ENCODE data around the gene USP10. TPM values are rescaled to one million over a fixed set of nuclear protein-coding genes. Genes with fewer than 3 reads are reported as not detected.

Gene USP10
- total RNA-seq, 4 donors from 2014 or later: 23.6 to 56.8 (median 45.4) TPM

DNA sequence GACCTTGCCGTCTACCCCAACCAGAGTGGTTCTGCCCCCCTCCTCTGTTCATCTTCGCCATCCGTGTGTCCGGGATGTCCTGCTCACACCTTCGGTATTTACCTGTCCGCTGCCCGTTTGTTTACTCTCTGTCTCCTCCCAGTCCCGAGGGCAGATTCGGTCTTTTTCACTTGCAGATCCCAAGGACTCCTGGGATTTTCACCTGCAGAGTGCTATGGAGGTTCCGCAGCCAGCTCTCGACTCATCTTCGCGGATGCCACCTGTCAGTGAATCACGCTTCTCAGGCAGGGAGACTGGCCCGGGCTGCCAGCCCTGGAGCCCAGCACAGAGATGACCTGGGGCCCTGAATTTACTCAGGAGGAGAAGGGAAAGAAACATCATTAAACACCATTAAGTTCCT lies 128.1 kb downstream of the USP10 start:
- peaks cover 31 to 82% (median 53%) of the 10 kb centered on the region in 4 donors for H3K4me1 ChIP-seq
- intact Hi-C loops (cut with DNase I; ENCODE audit: low total_unique reads): no loop called here
- peak overlapping the region; percentile 83 to 97 (median 92) for H3K27ac ChIP-seq
- no peaks in the 10 kb centered on the region for H3K9me3 ChIP-seq
- TF ChIP-seq POLR2AphosphoS5 (IDR thresholded peaks at IDR 0.05): peak in 1 of 3 donors; percentile 19
- TF ChIP-seq EP300 (IDR thresholded peaks at IDR 0.05; ENCODE audit: low read depth): no peak
- TF ChIP-seq POLR2A (IDR thresholded peaks at IDR 0.05): no peak
- TF ChIP-seq, protein P1, sequence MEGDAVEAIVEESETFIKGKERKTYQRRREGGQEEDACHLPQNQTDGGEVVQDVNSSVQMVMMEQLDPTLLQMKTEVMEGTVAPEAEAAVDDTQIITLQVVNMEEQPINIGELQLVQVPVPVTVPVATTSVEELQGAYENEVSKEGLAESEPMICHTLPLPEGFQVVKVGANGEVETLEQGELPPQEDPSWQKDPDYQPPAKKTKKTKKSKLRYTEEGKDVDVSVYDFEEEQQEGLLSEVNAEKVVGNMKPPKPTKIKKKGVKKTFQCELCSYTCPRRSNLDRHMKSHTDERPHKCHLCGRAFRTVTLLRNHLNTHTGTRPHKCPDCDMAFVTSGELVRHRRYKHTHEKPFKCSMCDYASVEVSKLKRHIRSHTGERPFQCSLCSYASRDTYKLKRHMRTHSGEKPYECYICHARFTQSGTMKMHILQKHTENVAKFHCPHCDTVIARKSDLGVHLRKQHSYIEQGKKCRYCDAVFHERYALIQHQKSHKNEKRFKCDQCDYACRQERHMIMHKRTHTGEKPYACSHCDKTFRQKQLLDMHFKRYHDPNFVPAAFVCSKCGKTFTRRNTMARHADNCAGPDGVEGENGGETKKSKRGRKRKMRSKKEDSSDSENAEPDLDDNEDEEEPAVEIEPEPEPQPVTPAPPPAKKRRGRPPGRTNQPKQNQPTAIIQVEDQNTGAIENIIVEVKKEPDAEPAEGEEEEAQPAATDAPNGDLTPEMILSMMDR (IDR thresholded peaks at IDR 0.05): no peak
- H3K36me3 ChIP-seq: no peaks in the 10 kb centered on the region
- H3K27me3 ChIP-seq: no peaks in the 10 kb centered on the region
- DNase-seq: no peak
- WGBS, 2 donors (ENCODE audit: low coverage in 1 of 2): 48 to 81% methylated on average over 8 to 15 of the region's 15 CpGs
- in situ Hi-C loops (cut with MboI; ENCODE audit: low pct_ligation_motif_present in 1 of 4, low pct_unique_long_range_greater_than_20kb in 1 of 4, low sequenced_read_pairs in 3 of 4): no loop called here
- no peak overlapping the region for H3K4me3 ChIP-seq

DNA sequence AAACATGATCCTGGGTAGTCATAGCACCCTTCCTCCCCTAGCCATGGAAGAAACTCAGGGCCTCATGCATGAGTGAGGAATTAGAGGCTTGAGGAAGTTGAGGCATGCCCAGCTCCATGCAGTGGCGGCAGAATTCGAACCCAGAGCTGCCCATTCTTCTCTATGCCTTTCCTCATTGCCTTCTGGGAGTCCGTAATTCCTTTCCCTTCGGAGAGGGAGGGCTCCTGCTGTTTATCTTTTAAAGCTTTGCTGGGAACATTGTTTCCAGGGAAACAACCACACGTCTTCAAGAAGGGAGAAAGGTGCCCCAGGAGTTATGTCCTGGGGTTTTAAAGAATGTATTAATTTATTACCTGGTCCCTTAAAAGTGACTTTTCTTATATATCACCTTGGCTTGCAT lies 128.5 kb downstream of the USP10 start:
- Histone ChIP-seq H3K4me3 (no peak overlapping the region), H3K4me1 (peaks cover 36 to 82% (median 56%) of the 10 kb centered on the region in 4 donors), H3K27ac (peak overlapping the region; percentile 83 to 97 (median 92)), H3K27me3 (no peaks in the 10 kb centered on the region), H3K9me3 (no peaks in the 10 kb centered on the region), H3K36me3 (no peaks in the 10 kb centered on the region)
- intact Hi-C loops (cut with DNase I; ENCODE audit: low total_unique reads) (no loop called here), in situ Hi-C loops (cut with MboI; ENCODE audit: low pct_ligation_motif_present in 1 of 4, low pct_unique_long_range_greater_than_20kb in 1 of 4, low sequenced_read_pairs in 3 of 4) (no loop called here)
- DNase-seq: no peak
- TF ChIP-seq POLR2A (IDR thresholded peaks at IDR 0.05): no peak
- TF ChIP-seq POLR2AphosphoS5 (IDR thresholded peaks at IDR 0.05): peak; percentile 6 to 36 (median 33)
- WGBS, 2 donors (ENCODE audit: low coverage in 1 of 2): 63 to 67% methylated on average over 3 to 5 of the region's 5 CpGs

Other genes starting within 250 kb of the USP10 start
- gene MEAK7, start 195.3 kb upstream of the USP10 start, total RNA-seq: 10 to 100 TPM; 20.3 to 29.1 (median 21.8) TPM
- 10 to 100 TPM; 31.1 to 78.9 (median 47.9) TPM for gene COTL1, start 81.9 kb upstream of the USP10 start, total RNA-seq
- 10 to 100 TPM; 38.0 to 75.5 (median 66.7) TPM for gene KLHL36, start 51.5 kb upstream of the USP10 start, total RNA-seq
- gene CRISPLD2, start 120.0 kb downstream of the USP10 start, total RNA-seq: 100 to 1,000 TPM in 1 of 4 donors, 10 to 100 TPM in 3; 53.4 to 326 (median 71.0) TPM

Measured in transverse colon (tissue), 4 donors.